Measurements from ENCODE around the gene LDLRAD4. TPM values are rescaled to one million over a fixed set of nuclear protein-coding genes. Genes with fewer than 3 reads are reported as not detected.

The LDLRAD4 gene
- total and polyA plus RNA-seq, 8 donors, result 2.0 to 47.9 (median 9.0) TPM

DNA sequence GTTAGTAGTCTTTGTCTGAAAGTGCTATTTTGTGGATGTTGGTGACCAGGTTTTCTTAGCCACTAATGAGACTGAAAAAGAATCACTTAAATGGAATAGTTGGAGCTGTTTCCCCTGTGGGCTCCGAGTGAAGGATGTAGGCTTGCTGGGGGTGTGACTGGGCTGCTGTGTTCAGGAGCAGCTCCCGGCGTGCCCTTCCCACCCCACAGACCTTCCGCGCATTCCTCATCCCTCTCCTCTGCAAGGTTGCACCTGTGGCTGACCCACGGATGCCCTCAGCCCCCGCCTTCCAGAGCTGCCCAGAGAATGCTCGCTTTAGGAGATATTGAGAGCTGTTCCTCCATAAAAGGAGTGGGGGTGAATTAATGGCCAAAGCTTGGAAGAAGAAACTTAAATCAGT lies 174.3 kb downstream of the LDLRAD4 start:
- no peak for TF ChIP-seq POLR2A (IDR thresholded peaks at IDR 0.05)
- TF ChIP-seq, protein P1, sequence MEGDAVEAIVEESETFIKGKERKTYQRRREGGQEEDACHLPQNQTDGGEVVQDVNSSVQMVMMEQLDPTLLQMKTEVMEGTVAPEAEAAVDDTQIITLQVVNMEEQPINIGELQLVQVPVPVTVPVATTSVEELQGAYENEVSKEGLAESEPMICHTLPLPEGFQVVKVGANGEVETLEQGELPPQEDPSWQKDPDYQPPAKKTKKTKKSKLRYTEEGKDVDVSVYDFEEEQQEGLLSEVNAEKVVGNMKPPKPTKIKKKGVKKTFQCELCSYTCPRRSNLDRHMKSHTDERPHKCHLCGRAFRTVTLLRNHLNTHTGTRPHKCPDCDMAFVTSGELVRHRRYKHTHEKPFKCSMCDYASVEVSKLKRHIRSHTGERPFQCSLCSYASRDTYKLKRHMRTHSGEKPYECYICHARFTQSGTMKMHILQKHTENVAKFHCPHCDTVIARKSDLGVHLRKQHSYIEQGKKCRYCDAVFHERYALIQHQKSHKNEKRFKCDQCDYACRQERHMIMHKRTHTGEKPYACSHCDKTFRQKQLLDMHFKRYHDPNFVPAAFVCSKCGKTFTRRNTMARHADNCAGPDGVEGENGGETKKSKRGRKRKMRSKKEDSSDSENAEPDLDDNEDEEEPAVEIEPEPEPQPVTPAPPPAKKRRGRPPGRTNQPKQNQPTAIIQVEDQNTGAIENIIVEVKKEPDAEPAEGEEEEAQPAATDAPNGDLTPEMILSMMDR (IDR thresholded peaks at IDR 0.05), result no peak
- TF ChIP-seq EP300 (IDR thresholded peaks at IDR 0.05), result no peak
- TF ChIP-seq POLR2AphosphoS5 (IDR thresholded peaks at IDR 0.05), result no peak
- Histone ChIP-seq H3K36me3 (peaks cover 0 to 17% (median 0%) of the 10 kb centered on the region in 4 donors), H3K27ac (no peak overlapping the region), H3K9me3 (no peaks in the 10 kb centered on the region), H3K4me1 (peaks cover 0 to 10% (median 8%) of the 10 kb centered on the region in 4 donors), H3K4me3 (no peak overlapping the region), H3K27me3 (no peaks in the 10 kb centered on the region)
- 39 to 58% (median 55%) methylated on average over 8 of the region's 8 CpGs for WGBS, 5 donors
- DNase-seq, result no peak
- intact Hi-C loops (cut with DNase I; ENCODE audit: low total_unique reads), result no loop called here

DNA sequence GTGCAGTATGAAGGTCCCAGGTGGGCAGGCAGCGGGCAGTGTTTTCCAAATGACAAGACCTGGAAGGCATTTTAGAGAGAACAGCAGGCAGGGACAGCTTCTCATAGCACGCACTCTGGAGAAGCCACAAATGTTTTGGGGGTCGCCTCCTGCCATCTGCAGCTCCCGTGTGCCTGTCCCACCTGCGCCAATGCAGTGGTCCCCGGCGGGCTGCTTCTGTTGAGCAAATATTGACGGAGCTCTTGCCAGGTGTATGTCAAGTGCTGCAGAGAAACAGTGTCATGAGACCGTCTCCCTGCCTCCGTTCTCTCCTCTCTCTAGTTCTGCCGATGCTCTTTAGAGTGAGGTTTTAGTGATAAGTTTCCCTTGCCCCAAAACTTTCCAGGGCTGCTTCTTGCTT lies 174.8 kb downstream of the LDLRAD4 start:
- intact Hi-C loops (cut with DNase I; ENCODE audit: low total_unique reads), result no loop called here
- Histone ChIP-seq H3K4me3 (no peak overlapping the region), H3K4me1 (peaks cover 0 to 5% (median 3%) of the 10 kb centered on the region in 4 donors)

DNA sequence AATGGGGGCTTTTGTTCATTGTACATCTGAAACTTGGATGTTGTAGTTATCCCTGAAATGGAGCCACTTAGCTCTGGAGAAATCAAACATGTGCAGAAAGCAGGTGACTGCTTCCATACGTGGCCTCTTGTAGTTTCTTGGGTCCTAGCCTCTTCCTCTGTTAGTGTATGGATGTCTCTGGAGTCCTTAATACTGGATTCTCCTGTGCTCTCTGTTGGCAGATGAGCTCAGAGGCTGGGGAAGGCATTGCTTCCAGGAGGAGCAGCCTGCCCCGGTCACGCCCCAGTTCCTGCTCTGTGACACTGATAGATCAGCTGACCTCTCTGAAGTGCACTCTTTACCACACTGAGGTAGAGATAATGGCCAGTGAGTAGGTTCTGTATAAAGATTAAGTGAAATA lies 176.2 kb downstream of the LDLRAD4 start:
- DNase-seq, result no peak
- H3K4me1 ChIP-seq, result no peaks in the 10 kb centered on the region

More for the DNA sequence above, 174.8 kb downstream of the LDLRAD4 start:
- no peak for TF ChIP-seq POLR2AphosphoS5 (IDR thresholded peaks at IDR 0.05)
- TF ChIP-seq EP300 (IDR thresholded peaks at IDR 0.05), result no peak
- TF ChIP-seq, protein P1 (IDR thresholded peaks at IDR 0.05), result no peak
- TF ChIP-seq POLR2A (IDR thresholded peaks at IDR 0.05), result no peak
- WGBS, 5 donors, result 37 to 78% (median 50%) methylated on average over 11 of the region's 11 CpGs
- Histone ChIP-seq H3K36me3 (peaks cover 0 to 13% (median 0%) of the 10 kb centered on the region in 4 donors), H3K9me3 (no peaks in the 10 kb centered on the region), H3K27ac (no peak overlapping the region), H3K27me3 (no peaks in the 10 kb centered on the region)
- no peak for DNase-seq

DNA sequence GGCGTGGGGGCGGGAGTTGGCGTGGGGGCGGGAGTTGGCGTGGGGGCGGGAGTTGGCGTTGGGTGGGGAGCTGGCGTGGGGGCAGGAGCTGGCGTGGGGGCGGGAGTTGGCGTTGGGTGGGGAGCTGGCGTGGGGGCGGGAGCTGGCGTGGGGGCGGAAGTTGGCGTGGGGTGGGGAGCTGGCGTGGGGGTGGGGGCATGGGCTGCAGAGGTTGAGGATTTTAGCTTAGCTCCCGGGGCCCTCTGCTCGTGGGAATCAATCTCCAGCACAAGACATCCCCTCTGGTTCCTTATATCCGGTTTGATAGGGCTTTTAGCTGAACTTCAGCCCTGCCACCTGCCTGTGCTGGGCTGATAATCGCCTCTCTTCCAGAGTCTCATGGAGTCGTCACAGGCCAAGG lies 177.0 kb downstream of the LDLRAD4 start:
- no peaks in the 10 kb centered on the region for H3K4me1 ChIP-seq
- no peak overlapping the region for H3K4me3 ChIP-seq
- TF ChIP-seq EP300 (IDR thresholded peaks at IDR 0.05) (no peak), POLR2AphosphoS5 (IDR thresholded peaks at IDR 0.05) (no peak), POLR2A (IDR thresholded peaks at IDR 0.05) (no peak)
- TF ChIP-seq, protein P1 (IDR thresholded peaks at IDR 0.05), result no peak
- 81 to 95% (median 89%) methylated on average over 5 to 22 of the region's 22 CpGs for WGBS, 5 donors
- no peak for DNase-seq
- H3K9me3 ChIP-seq, result no peaks in the 10 kb centered on the region
- no peak overlapping the region for H3K27ac ChIP-seq
- no peaks in the 10 kb centered on the region for H3K27me3 ChIP-seq
- intact Hi-C loops (cut with DNase I; ENCODE audit: low total_unique reads), result no loop called here
- H3K36me3 ChIP-seq, result peaks cover 0 to 9% (median 0%) of the 10 kb centered on the region in 4 donors

More for the DNA sequence above, 176.2 kb downstream of the LDLRAD4 start:
- no peak overlapping the region for H3K27ac ChIP-seq
- H3K9me3 ChIP-seq, result no peaks in the 10 kb centered on the region
- H3K27me3 ChIP-seq, result no peaks in the 10 kb centered on the region
- no peak overlapping the region for H3K4me3 ChIP-seq
- intact Hi-C loops (cut with DNase I; ENCODE audit: low total_unique reads), result no loop called here
- H3K36me3 ChIP-seq, result peaks cover 0 to 9% (median 0%) of the 10 kb centered on the region in 4 donors
- WGBS, 5 donors, result 50 to 76% (median 67%) methylated on average over 3 of the region's 3 CpGs
- no peak for TF ChIP-seq EP300 (IDR thresholded peaks at IDR 0.05)
- no peak for TF ChIP-seq POLR2AphosphoS5 (IDR thresholded peaks at IDR 0.05)
- TF ChIP-seq, protein P1 (IDR thresholded peaks at IDR 0.05), result no peak
- TF ChIP-seq POLR2A (IDR thresholded peaks at IDR 0.05), result no peak

All from stomach (tissue), 9 donors.